BE2C (cell line): Measurements from ENCODE around the gene RINL.
A peak's percentile ranks its signal among the peaks of the same experiment; 100 is the strongest.

Source experiments
- DNase-seq: peaks from one replicate; pipeline ENCODE4 v3.0.0-alpha.2; 2020
- H3K27me3 ChIP-seq: fragments of 250-450 bp; sonication (Bioruptor Pico); 2 replicates; pipeline ENCODE4 v1.5.1; 2020; ENCODE audit warnings: mild to moderate bottlenecking
- H3K36me3 ChIP-seq: fragments of 250-450 bp; sonication (Bioruptor Pico); 2 replicates; pipeline ENCODE4 v1.5.1; 2020; ENCODE audit warnings: mild to moderate bottlenecking
- H3K4me1 ChIP-seq: fragments of 250-450 bp; sonication (Bioruptor Pico); 2 replicates; pipeline ENCODE4 v1.5.1; 2020
- H3K4me3 ChIP-seq: 2 replicates; pipeline ENCODE4 v1.5.1; 2011; ENCODE audit warnings: low read depth, low read length
- H3K9me3 ChIP-seq: fragments of 250-450 bp; sonication (Bioruptor Pico); 2 replicates; pipeline ENCODE4 v1.5.1; 2020
- CTCF ChIP-seq: IDR thresholded peaks from 2 replicates; pipeline ENCODE4 v1.5.1; 2012; ENCODE audit warnings: mild to moderate bottlenecking, low read depth, low read length

The RINL gene

GRCh38 chr19:38849147-38849859, 28.8 kb downstream of the RINL start:
- no peak for TF ChIP-seq CTCF
- Histone ChIP-seq H3K9me3 (no peaks in the 10 kb centered on the region), H3K27me3 (no peaks in the 10 kb centered on the region), H3K36me3 (peaks cover 50% of the 10 kb centered on the region), H3K4me1 (peaks cover 3% of the 10 kb centered on the region), H3K4me3 (peak overlapping the region; percentile 86)
- peak; percentile 99 for DNase-seq

DNA sequence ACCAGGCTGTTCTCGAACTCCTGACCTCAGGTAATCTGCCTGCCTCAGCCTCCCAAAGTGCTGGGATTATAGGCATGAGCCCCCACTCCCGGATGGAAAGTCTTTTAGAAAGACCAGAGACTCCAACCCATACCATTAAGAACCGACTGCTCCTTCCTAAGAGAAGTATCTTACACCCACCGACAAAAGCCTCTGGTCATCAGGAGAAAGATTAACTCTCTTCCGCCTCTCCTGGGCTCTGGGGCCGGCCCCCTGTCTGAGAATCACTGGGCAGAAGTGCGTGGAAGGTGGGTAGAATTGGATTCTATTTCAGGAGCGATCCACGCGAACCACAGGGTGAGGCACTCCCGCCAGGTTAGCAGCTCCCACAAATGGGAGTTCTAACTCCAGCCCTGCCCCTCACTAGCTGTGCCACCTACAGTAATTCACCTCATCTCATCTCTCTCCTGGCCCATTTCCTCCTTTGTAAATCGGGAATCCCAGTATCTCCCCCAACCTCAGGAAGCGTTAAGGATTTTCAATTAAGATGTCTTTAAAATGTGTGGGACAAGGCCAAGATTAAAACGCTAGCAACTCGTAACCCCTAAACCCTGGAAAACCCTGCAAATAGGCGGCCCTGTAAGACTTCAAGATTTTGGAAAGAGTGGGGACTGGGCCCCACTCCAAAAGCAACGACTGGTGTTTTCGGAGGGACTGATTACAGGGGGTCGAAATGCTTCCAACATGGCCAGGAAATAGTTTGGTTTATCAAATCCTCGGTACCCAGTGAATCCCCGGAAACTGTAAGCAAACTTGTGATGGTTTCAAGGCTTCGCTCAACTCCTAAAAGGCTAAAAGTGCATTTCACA, 29.6 kb downstream of the RINL start:
- TF ChIP-seq CTCF = no peak
- peak overlapping the region; percentile 86 for H3K4me3 ChIP-seq
- H3K9me3 ChIP-seq = no peaks in the 10 kb centered on the region
- H3K27me3 ChIP-seq = no peaks in the 10 kb centered on the region
- peaks cover 3% of the 10 kb centered on the region for H3K4me1 ChIP-seq
- DNase-seq = no peak
- peaks cover 58% of the 10 kb centered on the region for H3K36me3 ChIP-seq

DNA sequence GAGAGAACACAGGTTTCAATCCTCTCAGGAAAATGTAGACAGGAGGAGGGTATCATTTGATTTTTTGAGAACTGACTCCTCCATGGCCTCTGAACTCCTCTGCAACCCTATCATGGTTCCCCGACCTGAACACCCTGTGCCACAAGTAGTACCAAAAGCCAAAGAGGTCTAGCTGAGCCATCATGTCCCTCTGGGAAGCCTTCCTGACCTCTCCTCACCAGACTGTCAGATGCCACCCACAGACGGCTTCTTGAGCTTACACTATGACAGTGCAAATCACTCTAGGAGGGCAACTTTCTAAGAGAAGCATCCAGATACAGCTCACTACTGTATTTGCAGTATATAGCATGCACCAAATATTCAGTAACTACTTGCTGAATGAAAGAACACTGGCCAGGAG, 32.0 kb downstream of the RINL start:
- peaks cover 6% of the 10 kb centered on the region for H3K4me1 ChIP-seq

DNA sequence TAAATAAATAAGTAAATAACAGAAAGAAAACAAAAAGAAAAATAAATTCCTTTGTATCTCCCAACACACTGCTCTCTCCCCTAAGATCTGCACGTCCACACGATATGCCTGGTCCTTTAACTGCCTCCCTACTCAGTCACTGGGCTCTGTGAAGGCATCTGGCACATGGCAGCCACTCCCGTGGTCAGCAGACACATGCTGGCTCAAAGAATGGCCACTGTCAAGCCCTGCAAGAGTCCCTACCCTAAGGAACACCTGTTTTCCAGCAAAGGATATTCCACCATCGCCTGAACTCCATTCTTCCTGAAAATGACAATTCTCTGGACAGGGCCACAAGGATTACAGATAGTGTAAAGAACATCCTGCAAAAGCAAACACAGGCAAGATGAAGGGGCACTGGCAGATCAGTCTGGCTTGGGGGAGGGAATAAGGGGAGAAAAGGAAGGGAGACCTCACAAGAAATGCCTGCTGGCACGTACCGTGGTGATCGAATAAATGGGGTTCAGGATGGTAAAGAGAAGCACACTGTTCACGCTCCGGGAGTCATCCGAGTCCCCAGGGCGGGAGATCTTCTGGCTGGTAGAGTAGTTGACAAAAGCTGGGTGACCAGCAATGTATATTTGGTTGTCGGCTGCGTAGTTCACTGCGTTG, 32.6 kb downstream of the RINL start:
- Histone ChIP-seq H3K9me3 (no peaks in the 10 kb centered on the region), H3K4me1 (peaks cover 12% of the 10 kb centered on the region), H3K27me3 (no peaks in the 10 kb centered on the region), H3K4me3 (no peak overlapping the region), H3K36me3 (peaks cover 88% of the 10 kb centered on the region)
- DNase-seq = no peak
- no peak for TF ChIP-seq CTCF

More for the DNA sequence above, 32.0 kb downstream of the RINL start:
- no peak for DNase-seq
- Histone ChIP-seq H3K4me3 (no peak overlapping the region), H3K27me3 (no peaks in the 10 kb centered on the region), H3K9me3 (no peaks in the 10 kb centered on the region), H3K36me3 (peaks cover 82% of the 10 kb centered on the region)
- TF ChIP-seq CTCF = no peak

DNA sequence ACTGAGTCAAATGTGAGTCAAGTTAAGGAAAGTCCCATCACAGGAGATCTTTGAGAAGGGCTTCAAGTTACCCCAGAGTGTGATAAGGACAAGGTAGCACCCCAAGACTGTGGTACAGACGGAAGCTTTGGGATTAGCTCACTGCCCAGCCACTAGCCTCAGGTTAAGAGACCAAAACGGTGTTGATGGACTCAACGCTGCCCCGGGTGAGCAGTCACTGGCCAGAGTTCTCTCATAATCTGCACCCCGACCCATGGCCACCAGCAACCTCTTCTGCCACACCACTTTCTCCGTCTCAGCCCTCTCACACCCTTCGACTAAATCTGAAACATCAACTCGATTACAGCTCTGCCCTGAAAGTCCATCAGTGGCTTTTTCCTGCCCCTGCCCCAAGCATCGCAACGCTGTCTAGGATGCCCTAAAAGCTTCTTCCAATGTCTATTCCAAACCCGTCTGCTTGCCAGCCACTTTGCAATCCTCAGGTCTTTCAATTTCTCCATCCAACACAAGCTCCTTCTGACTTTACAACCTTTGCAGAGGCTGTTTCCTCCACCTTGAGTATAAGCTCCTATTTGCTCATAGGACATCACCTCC, 33.9 kb downstream of the RINL start:
- DNase-seq = no peak
- TF ChIP-seq CTCF = no peak
- Histone ChIP-seq H3K27me3 (no peaks in the 10 kb centered on the region), H3K4me1 (peaks cover 23% of the 10 kb centered on the region), H3K4me3 (no peak overlapping the region), H3K36me3 (peaks cover 98% of the 10 kb centered on the region), H3K9me3 (no peaks in the 10 kb centered on the region)
